GM19023 (cell line): ENCODE measurements around the gene UNC13C.

Experiments used
- ATAC-seq: cut with Tn5 transposase; IDR thresholded peaks from one replicate; pipeline ENCODE4 v1.9.1; 2021; ENCODE audit warnings: mild to moderate bottlenecking, moderate library complexity; ENCODE audit not compliant: unreplicated experiment

The UNC13C gene

DNA sequence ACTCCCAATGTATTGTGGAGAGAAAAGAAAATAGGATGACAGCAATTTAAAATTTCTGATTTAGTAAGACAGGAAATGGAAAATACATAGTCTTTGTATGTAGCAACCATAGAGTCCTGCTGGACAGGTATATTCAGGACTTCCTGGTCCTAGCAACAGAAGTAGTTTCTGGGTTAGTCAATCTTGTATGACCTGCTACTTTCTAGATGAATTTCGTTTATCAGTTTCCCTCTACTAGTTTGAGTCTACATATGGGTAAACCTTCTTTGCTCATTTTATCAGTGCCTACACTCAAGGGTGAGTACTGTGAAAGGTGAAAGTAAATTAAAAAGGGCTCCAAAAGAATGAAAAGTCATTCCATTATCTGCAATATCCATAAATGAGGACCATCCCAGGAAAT is 309.8 kb downstream of the UNC13C start:
- no peak for ATAC-seq

DNA sequence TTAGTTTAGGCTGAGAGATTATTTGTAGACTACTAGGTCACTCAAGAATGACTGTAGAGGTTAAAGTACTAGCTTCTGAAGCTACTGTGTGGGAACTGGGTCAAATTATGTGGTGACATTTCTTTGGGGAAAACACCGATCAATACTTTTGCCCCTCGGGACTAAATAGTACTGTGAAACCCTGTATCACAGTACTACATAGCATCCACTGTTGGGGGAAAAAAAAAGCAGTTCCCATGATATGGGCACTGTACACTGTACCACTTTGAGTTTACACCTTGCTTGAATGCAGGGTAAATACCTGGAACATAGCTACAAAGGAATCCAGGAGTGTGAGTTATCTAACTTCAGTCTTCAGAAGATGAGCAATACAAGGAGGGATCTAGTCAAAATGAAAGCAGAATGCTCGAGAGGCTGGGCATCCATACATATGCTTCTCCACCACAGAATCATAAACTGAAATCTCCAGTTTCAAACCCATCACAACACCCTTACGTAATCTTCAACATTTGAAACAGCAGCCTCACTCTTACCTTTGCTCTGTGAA is 311.4 kb downstream of the UNC13C start:
- peak; percentile 89 for ATAC-seq

DNA sequence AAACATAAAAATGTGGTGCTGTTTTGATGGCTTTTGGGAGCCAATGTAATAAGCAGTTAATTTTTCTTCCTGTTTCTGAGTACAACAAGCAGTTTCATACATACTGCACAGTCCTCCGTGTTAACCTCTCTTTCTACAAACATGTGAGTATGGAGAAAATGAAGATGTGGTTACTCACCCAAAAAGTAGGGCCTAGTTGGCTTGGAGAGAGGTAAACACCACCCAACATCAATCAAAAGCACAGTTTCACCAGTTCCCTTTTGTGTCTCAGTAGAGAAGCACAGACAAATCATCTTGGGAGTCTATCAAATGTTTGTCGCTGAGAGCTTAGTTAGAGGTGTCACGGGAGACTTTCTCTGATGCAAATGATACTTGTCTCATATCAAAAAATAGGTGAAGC is 320.2 kb downstream of the UNC13C start:
- no peak for ATAC-seq

DNA sequence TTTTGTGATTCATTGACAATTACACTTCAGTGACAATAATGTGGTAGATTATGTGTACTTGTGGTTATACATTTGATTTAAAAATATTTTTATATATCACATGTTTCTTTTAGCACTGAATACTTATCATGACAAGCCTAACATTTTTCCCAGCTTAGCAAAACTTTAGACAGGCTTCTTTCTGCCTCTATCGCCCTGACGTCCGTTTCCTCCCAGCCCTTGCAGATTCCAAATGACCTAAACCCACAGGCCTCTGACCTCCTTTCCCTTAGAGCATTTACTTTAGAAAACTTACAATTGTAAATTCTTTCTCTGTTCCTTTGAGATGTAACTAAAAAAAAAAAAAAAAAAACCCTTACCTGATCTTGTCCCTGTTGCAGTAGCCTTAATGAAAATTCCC is 326.1 kb downstream of the UNC13C start:
- no peak for ATAC-seq

DNA sequence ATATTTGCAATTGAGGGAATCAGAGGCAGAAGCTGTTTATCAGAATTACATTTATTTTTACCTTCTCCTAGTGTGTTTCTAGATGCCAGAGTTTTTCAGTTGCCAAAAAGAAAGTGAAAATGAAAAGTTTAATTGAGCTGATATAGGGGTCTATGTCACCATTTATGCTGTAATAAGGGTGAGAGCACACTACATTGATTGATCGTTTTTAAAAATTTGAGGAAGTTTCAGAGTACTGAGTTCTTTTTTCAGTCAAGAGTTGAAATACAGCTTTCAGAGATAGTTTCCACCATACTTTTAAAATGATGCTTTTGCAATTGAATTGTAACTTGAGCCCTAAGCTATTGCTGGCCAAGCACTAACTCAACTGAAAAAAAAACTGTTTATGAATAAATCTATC is 326.9 kb downstream of the UNC13C start:
- no peak for ATAC-seq

DNA sequence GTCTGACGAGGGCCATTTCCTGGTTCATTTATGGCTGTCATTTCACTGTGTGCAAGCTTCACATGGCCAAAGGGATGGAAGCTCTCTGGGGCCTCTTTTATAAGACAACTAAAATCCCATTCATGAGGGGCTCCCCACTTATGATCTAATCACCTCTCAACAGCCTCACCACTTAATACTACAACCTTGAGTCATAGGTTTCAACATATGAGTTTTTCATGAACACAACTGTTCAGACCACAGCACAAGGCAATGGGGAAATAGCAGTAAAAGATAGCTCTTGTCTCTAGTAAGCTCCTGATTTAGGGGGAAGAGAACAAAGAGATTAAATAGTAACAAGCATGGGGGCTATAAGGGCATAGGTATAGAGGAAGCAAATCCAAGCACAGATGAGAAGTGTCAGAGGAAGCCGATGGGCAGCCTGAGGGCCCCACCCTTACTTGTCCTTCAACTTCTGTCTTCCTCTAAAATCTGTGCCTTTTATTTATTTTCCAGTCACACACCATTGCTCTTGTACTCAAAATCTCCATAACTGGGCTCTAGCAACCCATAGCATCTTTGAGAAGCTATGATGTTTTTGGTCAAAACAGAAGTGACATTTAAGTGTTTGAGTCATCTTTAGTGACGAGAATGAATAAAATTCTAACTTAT is 329.1 kb downstream of the UNC13C start:
- no peak for ATAC-seq

DNA sequence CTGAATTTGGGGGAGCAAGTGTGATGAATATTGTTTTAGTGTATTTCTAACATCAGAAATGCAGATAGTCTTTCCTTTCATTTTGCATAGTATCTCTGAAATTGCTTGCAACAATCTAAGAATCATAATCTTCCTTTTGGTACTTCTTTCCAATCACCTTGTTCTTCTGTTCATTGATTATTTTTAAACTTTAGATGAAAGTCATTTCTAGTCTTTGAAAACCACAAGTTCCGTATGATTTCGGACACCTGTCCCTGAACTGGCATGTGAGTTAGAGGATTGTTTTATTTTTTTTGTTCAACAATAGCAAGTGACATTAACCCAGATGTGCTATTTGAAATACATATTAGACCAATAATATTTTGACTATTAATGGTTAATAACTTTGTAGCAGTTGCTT is 329.7 kb downstream of the UNC13C start:
- ATAC-seq: no peak

DNA sequence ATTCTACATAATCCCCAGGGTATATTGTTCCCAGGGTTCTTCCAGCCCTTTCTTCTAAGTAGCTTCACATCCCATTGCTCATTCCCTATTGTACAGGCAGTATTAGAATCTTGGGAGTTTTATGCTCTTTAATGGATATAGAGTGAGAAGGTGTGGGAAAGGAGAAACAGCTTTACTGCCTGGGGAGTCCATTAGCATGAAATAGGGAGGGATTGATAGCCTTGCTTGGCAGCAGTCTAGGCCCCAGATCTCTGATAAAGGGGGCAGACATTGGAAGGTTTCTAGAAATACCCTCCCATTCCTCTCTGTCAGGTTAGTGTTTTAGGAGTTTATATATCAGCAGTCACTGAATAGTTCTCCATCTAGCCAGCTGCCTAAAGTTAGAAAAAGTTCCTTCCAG is 334.3 kb downstream of the UNC13C start:
- ATAC-seq: no peak

DNA sequence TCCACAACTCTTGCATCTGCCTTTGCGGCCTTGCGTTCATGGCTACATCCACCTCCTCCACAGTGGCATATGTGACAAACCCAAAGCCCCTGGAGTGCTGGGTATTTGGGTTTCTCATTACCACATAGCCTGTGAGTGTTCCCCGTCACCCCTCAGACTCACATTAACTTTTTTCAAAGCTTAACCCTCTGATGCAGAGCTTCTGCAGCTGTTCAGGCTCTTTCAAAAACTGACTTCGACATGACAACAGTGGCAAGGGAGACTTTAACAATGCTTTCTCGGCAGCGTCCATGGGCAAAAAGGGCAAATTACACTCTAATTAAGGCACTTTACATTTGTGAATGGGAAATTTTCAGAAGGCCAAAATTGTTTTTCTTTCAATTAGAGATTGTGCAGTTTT is 343.2 kb downstream of the UNC13C start:
- no peak for ATAC-seq

DNA sequence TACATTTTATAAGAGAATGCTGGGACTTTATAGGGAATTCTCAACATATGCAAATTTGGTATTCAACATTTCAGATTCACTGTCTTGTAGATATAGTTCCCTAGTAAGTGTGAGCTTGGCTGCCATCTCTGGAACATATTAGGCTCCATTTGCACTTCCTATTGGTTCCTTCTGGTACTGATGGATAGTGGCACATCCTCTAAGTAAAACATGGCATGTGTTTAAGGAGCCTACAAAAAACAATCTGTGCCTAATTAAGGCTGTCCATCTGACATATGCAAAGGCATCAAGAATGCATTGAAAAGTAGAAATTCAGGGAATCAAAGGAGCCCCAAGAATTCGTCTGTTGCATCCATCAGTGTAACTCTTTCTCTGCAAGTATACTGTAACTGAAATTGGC is 344.1 kb downstream of the UNC13C start:
- ATAC-seq: no peak

DNA sequence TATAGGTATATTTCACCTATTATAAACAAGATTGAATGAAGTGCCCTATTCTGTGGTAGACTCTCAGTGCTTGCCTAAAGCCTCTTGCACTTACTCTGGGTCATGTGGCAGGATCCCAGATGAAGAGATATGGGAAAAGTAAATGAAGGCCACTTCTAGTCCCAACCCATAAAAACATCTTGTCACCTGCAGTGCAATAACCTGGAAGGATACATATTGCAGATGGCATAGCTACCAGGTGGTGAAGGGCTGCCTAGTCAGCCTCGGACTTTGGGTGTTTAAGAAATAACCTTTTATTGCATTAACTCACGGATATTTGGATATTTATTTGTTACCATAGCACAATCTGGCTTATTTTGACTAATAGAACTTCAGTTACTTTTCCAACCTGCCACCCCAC is 367.1 kb downstream of the UNC13C start:
- no peak for ATAC-seq

DNA sequence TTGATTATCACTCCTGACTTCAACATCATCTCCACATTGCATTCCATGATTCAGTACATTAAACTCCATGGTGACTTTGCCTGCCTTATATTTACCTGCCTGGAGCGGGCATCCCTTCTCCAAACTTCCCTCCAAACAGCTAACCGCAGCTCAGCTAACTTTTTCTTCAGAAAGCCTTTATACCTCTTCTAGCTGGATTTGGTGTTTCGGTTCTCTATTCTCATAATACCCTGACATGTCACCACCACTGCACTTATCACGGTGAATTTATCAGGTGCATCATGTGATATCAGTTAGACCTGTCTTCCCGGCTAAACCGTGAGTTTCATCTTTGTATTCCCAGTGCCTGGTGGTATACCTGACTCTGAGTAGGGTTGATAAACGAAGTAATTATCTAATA is 367.6 kb downstream of the UNC13C start:
- ATAC-seq: no peak

DNA sequence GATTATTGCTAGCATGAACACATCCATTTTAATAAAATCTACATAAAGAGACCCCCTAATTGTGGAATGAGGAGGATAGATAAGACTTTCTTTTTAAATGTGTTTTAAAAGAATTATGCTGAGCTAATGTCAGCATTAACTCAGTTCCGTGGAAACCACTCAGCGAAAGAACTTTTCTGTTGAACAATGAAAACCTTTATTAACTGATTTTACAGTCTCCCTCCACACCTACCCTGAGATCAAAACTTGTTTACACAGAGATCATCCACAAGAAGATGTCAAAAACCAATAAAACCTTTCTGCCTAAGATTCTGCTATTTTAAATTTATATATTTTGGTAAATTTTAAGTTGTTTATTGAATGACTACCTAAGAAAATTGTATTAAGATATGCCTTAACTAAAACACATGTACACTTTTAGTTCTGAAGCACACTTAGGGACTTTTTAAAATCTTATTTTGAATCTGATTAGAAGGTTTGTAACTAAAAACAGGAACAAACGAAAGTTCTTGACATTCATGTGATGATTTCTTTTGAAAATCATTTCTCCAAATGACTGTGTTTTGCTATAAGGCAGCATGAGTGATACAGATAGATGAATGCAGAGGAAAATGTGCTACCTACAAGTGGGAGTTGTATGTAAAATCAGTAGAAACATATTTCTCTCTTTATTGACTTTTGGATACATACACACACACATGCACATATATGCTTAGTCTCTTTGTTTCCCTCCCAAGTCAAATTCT is 369.0 kb downstream of the UNC13C start:
- no peak for ATAC-seq

DNA sequence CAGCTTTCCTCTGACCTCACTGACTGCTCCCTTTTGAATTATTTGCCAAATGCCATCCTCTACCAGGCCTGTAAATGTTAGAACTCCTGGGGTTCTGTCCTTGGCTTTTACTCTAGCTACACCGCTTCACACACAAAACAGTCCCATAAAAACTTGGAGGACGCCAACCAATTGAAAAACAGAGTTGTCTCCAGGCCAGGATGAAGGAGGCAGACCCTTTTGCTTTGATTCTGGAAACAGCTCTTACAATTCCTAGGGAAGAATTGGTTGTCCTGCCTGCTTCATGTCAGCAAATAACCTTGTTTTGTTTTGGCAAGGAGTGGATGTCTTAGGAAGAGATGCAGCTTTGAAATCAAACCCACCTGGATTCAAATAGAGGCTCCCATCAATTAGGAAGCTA is 375.5 kb downstream of the UNC13C start:
- ATAC-seq: no peak

DNA sequence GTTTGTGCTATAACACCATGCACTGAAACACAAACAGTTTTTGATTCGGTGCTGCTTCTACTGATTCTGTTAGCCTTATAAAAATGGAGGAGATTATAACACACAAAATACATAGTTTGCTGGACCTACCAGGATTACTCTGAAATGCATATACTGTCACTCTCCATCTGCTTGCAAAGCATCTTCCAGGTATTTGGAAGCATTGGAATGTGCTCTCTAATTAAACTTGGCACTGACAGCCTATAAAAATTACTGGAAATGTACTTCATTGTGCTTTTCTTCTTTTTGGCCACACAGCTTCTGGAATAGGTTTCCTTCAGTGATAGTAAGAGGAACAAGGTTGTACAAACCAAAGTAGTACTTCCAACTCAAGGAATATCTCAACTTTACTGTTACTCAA is 376.1 kb downstream of the UNC13C start:
- no peak for ATAC-seq

DNA sequence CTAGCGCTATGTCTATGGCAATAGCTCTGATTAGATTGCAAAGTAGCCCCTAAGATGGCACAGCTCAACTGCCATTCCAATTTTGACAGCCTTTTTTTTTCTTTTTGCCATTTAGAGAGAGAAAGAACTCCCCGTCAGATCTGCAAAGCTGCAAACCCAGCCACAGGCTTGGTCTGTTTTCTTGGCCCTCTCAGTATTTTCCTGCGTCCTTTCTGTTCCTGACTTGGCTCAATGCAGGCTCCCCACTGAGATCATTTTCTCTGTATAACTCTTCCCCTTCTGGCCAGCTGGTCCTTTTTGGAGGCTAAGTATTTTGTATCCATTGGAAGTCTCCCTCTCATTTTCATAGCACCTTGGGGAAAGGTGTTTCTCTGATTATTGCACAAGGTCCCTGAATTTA is 386.7 kb downstream of the UNC13C start:
- ATAC-seq: no peak

DNA sequence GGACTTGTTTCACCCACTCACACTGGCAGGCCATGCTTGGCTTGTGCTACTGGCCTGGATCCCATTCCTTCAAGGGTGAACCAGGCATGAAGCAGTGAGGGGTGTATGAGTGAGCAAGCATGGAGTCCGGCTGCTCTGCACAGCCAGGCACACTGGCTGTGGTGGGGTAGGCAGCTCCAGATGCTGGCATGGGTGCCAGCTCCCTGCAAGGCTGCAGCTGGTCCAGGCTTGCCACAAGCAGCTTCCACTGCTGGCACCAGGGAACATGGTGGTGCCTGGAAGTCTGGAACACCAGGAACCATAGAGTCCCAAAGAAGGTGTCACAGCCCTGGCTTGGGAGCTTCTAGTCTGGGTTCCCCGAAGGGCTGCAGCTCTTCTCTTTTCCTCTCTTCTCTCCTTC is 395.1 kb downstream of the UNC13C start:
- ATAC-seq: no peak

DNA sequence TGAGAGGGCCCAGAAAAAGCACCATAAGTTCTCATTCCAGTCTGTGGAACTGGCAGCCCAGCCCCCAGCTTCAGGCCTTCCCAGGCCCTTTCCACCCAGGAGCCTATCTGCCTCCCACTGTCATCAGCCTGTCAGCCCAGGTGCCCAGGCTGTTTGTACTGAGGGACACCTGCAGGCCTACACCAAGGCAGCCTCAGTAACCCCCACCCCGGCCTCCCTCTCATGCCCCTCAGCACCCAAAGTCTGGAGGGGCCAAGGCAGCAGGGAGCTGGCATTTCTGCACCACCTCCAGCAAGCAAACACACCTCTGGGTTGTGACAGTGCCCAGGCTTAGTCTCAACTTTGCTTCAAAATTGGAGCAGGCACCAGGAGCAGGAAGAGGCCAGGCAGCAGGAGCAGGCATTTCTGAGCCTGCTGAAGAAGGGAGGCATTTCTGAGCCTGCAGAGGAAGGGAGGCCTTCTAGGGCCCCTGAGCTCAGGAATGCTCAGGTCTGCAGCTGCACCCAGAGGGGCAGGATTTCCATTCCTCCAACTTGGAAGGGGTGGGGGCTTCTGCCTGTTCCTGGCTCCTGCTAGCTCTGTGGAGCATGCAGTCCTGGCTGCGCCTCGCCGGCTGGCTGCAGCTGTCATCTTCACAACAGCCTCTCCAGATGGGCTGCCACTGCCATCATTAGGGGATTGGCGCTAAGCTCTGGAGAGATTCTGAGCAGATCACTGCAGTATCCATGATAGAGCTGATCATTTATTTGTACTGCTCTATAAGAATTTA is 396.1 kb downstream of the UNC13C start:
- no peak for ATAC-seq

DNA sequence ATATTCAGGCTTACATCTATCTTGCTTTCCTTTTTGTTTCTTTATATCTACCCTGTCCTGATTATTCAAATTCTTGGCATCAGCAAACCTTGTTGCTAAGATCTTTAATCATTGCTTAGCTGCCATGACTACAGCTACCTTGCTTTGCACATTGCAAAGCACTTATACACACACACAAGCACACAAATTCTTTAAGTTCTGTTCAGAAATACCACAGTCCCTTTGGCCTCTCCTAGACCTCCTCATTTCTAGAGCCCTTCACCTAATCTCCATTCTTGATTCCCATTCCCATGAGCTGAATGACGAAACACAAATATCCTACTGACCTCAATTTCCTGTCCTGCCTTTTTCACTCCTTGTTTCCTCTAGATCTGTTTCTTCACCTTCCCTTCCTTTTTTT is 409.6 kb downstream of the UNC13C start:
- ATAC-seq: no peak

DNA sequence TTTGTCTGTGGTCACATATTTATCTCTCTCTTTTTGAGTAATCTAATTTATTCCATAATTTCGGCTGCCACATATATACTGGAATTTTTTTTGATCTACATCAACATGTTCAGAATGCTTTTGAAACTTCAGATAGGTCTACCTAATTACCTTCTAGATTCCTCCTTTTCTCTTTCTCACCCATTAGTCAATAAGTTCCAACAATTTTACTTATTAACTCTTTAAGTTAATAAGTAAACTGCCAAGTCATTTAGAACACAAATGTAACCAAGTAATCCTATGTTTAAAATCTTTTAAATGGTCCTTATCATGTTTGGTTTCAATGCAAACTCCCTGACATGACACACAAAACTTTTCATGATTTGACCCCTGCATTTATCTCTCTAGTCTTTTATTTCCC is 410.5 kb downstream of the UNC13C start:
- no peak for ATAC-seq

DNA sequence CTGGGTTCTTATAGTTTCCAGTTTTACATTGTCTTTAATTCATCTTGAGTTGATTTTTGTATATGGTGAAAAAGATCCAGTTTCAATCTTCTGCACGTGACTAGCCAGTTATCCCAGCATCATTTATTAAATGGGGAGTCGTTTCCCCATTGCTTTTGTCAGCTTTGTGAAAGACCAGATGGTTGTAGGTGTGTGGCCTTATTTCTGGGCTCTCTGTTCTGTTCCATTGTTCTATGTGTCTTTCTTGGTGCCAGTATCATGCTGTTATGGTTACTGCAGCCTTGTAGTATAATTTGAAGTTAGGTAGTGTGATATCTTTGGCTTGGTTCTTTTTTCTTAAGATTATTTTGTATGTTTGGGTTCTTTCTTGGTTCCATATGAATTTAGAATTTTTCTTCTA is 432.2 kb downstream of the UNC13C start:
- ATAC-seq: no peak

DNA sequence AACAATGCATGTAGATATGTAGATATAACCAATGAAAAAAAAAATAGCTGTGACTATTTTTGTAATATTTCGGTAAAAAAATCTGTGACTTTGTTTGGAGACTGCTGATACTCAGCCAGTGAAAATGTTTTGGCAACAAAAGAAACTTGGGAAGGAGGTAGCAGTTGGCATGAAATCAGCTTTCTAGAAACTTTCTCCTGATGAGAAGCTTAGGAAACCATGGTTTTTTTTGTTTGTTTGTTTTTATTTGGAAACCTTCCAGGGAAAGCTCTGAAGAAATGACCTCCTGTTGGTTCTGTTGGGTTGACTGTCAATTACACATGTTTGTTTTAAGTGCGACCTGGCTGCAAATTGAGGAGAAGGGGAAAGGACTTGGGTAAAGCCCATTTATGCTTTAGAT is 445.9 kb downstream of the UNC13C start:
- ATAC-seq: no peak
